HEK293T (cell line): ENCODE measurements around the gene SFMBT1.

Experiments used
- CTCF ChIA-PET: fragments of 350-600 bp; formaldehyde crosslinking; extraction: SDS; loops from one replicate; lab custom pipeline; 2021; ENCODE audit warnings: antibody characterized with exemption, inconsistent platforms; lab: Yijun Ruan, JAX
- POLR2A ChIA-PET: fragments of 350-600 bp; formaldehyde crosslinking; extraction: SDS; loops from one replicate; lab custom pipeline; 2020; ENCODE audit warnings: antibody characterized with exemption, inconsistent platforms; lab: Yijun Ruan, JAX
- DNase-seq: peaks from one replicate; pipeline ENCODE4 v3.0.0; 2012; ENCODE audit warnings: mixed read lengths; ENCODE audit errors: extremely low spot score
- ARNT ChIP-seq: fragments of 450-650 bp; IDR thresholded peaks from 2 replicates; pipeline ENCODE4 v1.6.1; 2017; ENCODE audit warnings: mild to moderate bottlenecking
- BHLHE40 ChIP-seq: fragments of 450-650 bp; IDR thresholded peaks from 2 replicates; pipeline ENCODE4 v1.6.1; 2016; ENCODE audit warnings: mild to moderate bottlenecking, moderate library complexity, borderline replicate concordance
- CTBP1 ChIP-seq: fragments of 450-650 bp; IDR thresholded peaks from 2 replicates; pipeline ENCODE4 v1.6.1; 2016; ENCODE audit warnings: borderline replicate concordance
- ELF4 ChIP-seq: fragments of 450-650 bp; IDR thresholded peaks from 2 replicates; pipeline ENCODE4 v1.6.1; 2017; ENCODE audit warnings: antibody characterized with exemption
- FOXA1 ChIP-seq: fragments of 450-650 bp; IDR thresholded peaks from 2 replicates; pipeline ENCODE4 v1.6.1; 2016; ENCODE audit warnings: mild to moderate bottlenecking
- FOXK2 ChIP-seq: fragments of 450-650 bp; IDR thresholded peaks from 2 replicates; pipeline ENCODE4 v1.6.1; 2016; ENCODE audit warnings: mild to moderate bottlenecking
- FOXM1 ChIP-seq: fragments of 450-650 bp; IDR thresholded peaks from 2 replicates; pipeline ENCODE4 v1.6.1; 2017; ENCODE audit warnings: mild to moderate bottlenecking, borderline replicate concordance
- HDGF ChIP-seq: fragments of 450-650 bp; IDR thresholded peaks from 2 replicates; pipeline ENCODE4 v1.6.1; 2017; ENCODE audit warnings: antibody characterized with exemption, borderline replicate concordance
- L3MBTL2 ChIP-seq: fragments of 450-650 bp; conservative IDR thresholded peaks from 2 replicates; pipeline ENCODE4 v1.6.1; 2016; ENCODE audit warnings: mild to moderate bottlenecking
- LEF1 ChIP-seq: fragments of 450-650 bp; IDR thresholded peaks from 2 replicates; pipeline ENCODE4 v1.6.1; 2017; ENCODE audit warnings: mild to moderate bottlenecking, borderline replicate concordance
- NFRKB ChIP-seq: fragments of 450-650 bp; IDR thresholded peaks from 2 replicates; pipeline ENCODE4 v1.6.1; 2016; ENCODE audit warnings: mild to moderate bottlenecking, moderate library complexity
- PKNOX1 ChIP-seq: fragments of 450-650 bp; IDR thresholded peaks from 2 replicates; pipeline ENCODE4 v1.6.1; 2016
- SP1 ChIP-seq: fragments of 450-650 bp; IDR thresholded peaks from 2 replicates; pipeline ENCODE4 v1.6.1; 2017
- SUZ12 ChIP-seq: fragments of 450-650 bp; IDR thresholded peaks from 2 replicates; pipeline ENCODE4 v1.6.1; 2016; ENCODE audit warnings: mild to moderate bottlenecking
- TARDBP ChIP-seq: fragments of 450-650 bp; IDR thresholded peaks from 2 replicates; pipeline ENCODE4 v1.6.1; 2016
- ZNF384 ChIP-seq: fragments of 450-650 bp; IDR thresholded peaks from 2 replicates; pipeline ENCODE4 v1.6.1; 2016

The SFMBT1 gene

GRCh38 chr3:53009826-53010539, 35.9 kb downstream of the SFMBT1 start:
- CTCF ChIA-PET: interaction anchor here (0.6 kb wide), 1 partner anchor 130 kb away, joined by 3 read pairs; no protein-coding TSS in a partner anchor
- TF ChIP-seq L3MBTL2: 0 out of 2 replicates have a peak, but pooled peaks have one; percentile 15
- no peak for TF ChIP-seq TARDBP
- no peak for DNase-seq
- POLR2A ChIA-PET: no interaction called here

- CTCF ChIA-PET: no interaction called here
Observed at GRCh38 chr3:53008932-53009331, 36.9 kb downstream of the SFMBT1 start.

GRCh38 chr3:53005854-53006513, 39.9 kb downstream of the SFMBT1 start:
- TF ChIP-seq ELF4: no peak
- no peak for TF ChIP-seq BHLHE40
- no peak for TF ChIP-seq SUZ12
- no peak for TF ChIP-seq SP1
- no peak for TF ChIP-seq FOXA1
- no peak for TF ChIP-seq HDGF
- no peak for TF ChIP-seq FOXM1
- TF ChIP-seq TARDBP: no peak
- no peak for TF ChIP-seq NFRKB
- no peak for TF ChIP-seq PKNOX1
- TF ChIP-seq LEF1: no peak
- TF ChIP-seq ZNF384: no peak
- TF ChIP-seq L3MBTL2: no peak
- TF ChIP-seq ARNT: no peak
- TF ChIP-seq FOXK2: no peak
- TF ChIP-seq CTBP1: no peak
- CTCF ChIA-PET: no interaction called here
- no peak for DNase-seq
- POLR2A ChIA-PET: no interaction called here

More at GRCh38 chr3:53008932-53009331, 36.9 kb downstream of the SFMBT1 start:
- no peak for TF ChIP-seq L3MBTL2
- no peak for TF ChIP-seq BHLHE40
- no peak for TF ChIP-seq ZNF384
- POLR2A ChIA-PET: no interaction called here
- DNase-seq: no peak

- POLR2A ChIA-PET: no interaction called here
- CTCF ChIA-PET: no interaction called here
- DNase-seq: no peak
- TF ChIP-seq NFRKB: no peak
- no peak for TF ChIP-seq ELF4
- TF ChIP-seq ZNF384: no peak
- TF ChIP-seq HDGF: no peak
- no peak for TF ChIP-seq LEF1
- no peak for TF ChIP-seq FOXM1
- no peak for TF ChIP-seq SUZ12
- TF ChIP-seq ARNT: no peak
- TF ChIP-seq BHLHE40: no peak
Observed at GRCh38 chr3:53005338-53005737, 40.5 kb downstream of the SFMBT1 start.

- DNase-seq: no peak
- ChIA-PET POLR2A (no interaction called here), CTCF (no interaction called here)
- no peak for TF ChIP-seq NFRKB
- TF ChIP-seq PKNOX1: peak; percentile 36; the same call in 1 of the 2 replicates
Observed at GRCh38 chr3:53003320-53003719, 42.6 kb downstream of the SFMBT1 start.

- ChIA-PET POLR2A (no interaction called here), CTCF (no interaction called here)
- DNase-seq: no peak
- TF ChIP-seq FOXK2 (no peak), SP1 (no peak), PKNOX1 (no peak), HDGF (no peak), ELF4 (no peak), FOXA1 (no peak), SUZ12 (no peak), ZNF384 (no peak), BHLHE40 (no peak), LEF1 (no peak), FOXM1 (no peak), NFRKB (no peak), TARDBP (no peak), CTBP1 (no peak), ARNT (no peak), L3MBTL2 (no peak)
Observed at GRCh38 chr3:52998771-52999513, 46.9 kb downstream of the SFMBT1 start.
